Measurements from ENCODE around the gene IKBIP. TPM values are rescaled to one million over a fixed set of nuclear protein-coding genes. Genes with fewer than 3 reads are reported as not detected.

The IKBIP gene
- total RNA-seq, 1 experiment from 2014 or later, result 16.5 TPM

- Mint-ChIP-seq H3K27me3 (ENCODE audit: low read depth) (no peaks in the 10 kb centered on the region; the same call in 1 of the 2 replicates), H3K9me3 (no peaks in the 10 kb centered on the region), H3K27ac (no peak overlapping the region), H3K4me1 (no peaks in the 10 kb centered on the region), H3K4me3 (no peak overlapping the region), H3K36me3 (ENCODE audit: insufficient read depth in 1 of 3, low read depth in 3 of 3) (no peaks in the 10 kb centered on the region)
- Histone ChIP-seq H3K9me3 (ENCODE audit: control insufficient read depth, low read depth, low read length) (no peaks in the 10 kb centered on the region), H3K79me2 (ENCODE audit: insufficient read depth, low read length) (no peaks in the 10 kb centered on the region), H4K5ac (ENCODE audit: insufficient read length, low read depth, low read length) (no peak overlapping the region), H4K91ac (ENCODE audit: insufficient read length, low read depth, low read length) (no peak overlapping the region), H2AFZ (ENCODE audit: low read length) (no peak overlapping the region), H3K4me1 (ENCODE audit: insufficient read depth, low read length) (no peaks in the 10 kb centered on the region), H3K4ac (ENCODE audit: low read depth, low read length) (no peak overlapping the region), H3K23me2 (ENCODE audit: insufficient read length, low read depth, low read length, poor library complexity, severe bottlenecking) (no peaks in the 10 kb centered on the region), H3K4me2 (ENCODE audit: insufficient read depth, insufficient read length, low read length) (no peak overlapping the region), H2BK120ac (ENCODE audit: low read depth, low read length, poor library complexity, severe bottlenecking) (no peak overlapping the region), H4K8ac (replicated peaks; ENCODE audit: insufficient read length, low read depth, low read length) (no peak overlapping the region), H2BK12ac (ENCODE audit: insufficient read length, low read depth, low read length) (no peak overlapping the region), H3K79me1 (ENCODE audit: insufficient read depth, low read depth, low read length, poor library complexity, severe bottlenecking) (no peaks in the 10 kb centered on the region), H2BK15ac (ENCODE audit: low read depth, low read length) (no peak overlapping the region), H3T11ph (ENCODE audit: low read length) (no peak overlapping the region), H2BK5ac (ENCODE audit: insufficient read length, low read length) (no peak overlapping the region), H4K20me1 (ENCODE audit: control insufficient read depth, insufficient read depth, insufficient read length) (no peaks in the 10 kb centered on the region), H3K56ac (ENCODE audit: insufficient read length, low read depth, low read length) (no peak overlapping the region), H3K9ac (ENCODE audit: extremely low read depth, insufficient read length, low read length) (no peak overlapping the region), H2AK5ac (ENCODE audit: insufficient read length, low read length) (no peak overlapping the region), H3K23ac (ENCODE audit: insufficient read length, low read depth, low read length) (no peak overlapping the region), H3K27me3 (ENCODE audit: insufficient read depth, low read length) (no peaks in the 10 kb centered on the region; the same call in 1 of the 2 replicates), H2BK20ac (ENCODE audit: low read depth, low read length, poor library complexity, severe bottlenecking) (no peak overlapping the region), H3K27ac (ENCODE audit: insufficient read length, low read depth, low read length) (no peak overlapping the region), H3K14ac (ENCODE audit: insufficient read depth, low read length) (no peak overlapping the region), H3K18ac (ENCODE audit: insufficient read length, low read depth, low read length) (no peak overlapping the region)
- TF ChIP-seq CTCF (conservative IDR thresholded peaks at IDR 0.05), result no peak
- DNase-seq, result no peak
- WGBS (ENCODE audit: extremely low coverage, insufficient read length, low lambda C conversion rate), result no CpG with 5 or more reads among the region's 5 CpGs
Measured at GRCh38 chr12:98580695-98581094, 63.9 kb downstream of the IKBIP start.

All from H9 (cell line).